SJCRH30 (cell line): ENCODE data around the gene WDR12. TPM values are rescaled to one million over a fixed set of nuclear protein-coding genes. Genes with fewer than 3 reads are reported as not detected.
A peak's percentile ranks its signal among the peaks of the same experiment; 100 is the strongest.
"Not testable (repeated sequence)": the region's sequence is repeated elsewhere in the genome, so short reads cannot be mapped to it uniquely, and the experiment has no call there.

ENCODE experiments used
- DNase-seq, 2 experiments: peaks; one replicate each; pipeline ENCODE4 v3.0.0-alpha.2; 2015 to 2020
- H3K27ac ChIP-seq: fragments of 250-450 bp; sonication (Bioruptor Pico); 2 replicates; pipeline ENCODE4 v1.5.1; 2020; ENCODE audit warnings: mild to moderate bottlenecking, moderate library complexity
- H3K27me3 ChIP-seq: fragments of 250-450 bp; sonication (Bioruptor Pico); 2 replicates; pipeline ENCODE4 v1.5.1; 2020; ENCODE audit warnings: mild to moderate bottlenecking, moderate library complexity
- H3K36me3 ChIP-seq: fragments of 250-450 bp; sonication (Bioruptor Pico); 2 replicates; pipeline ENCODE4 v1.5.1; 2020; ENCODE audit warnings: mild to moderate bottlenecking, moderate library complexity
- H3K4me1 ChIP-seq: fragments of 250-450 bp; sonication (Bioruptor Pico); 2 replicates; pipeline ENCODE4 v1.5.1; 2020; ENCODE audit warnings: mild to moderate bottlenecking, moderate library complexity
- H3K4me3 ChIP-seq: fragments of 250-450 bp; sonication (Bioruptor Pico); 2 replicates; pipeline ENCODE4 v1.5.1; 2020; ENCODE audit warnings: mild to moderate bottlenecking, moderate library complexity
- H3K9me3 ChIP-seq: fragments of 250-450 bp; sonication (Bioruptor Pico); replicated peaks from 2 replicates; pipeline ENCODE4 v1.5.1; 2020; ENCODE audit warnings: mild to moderate bottlenecking, moderate library complexity
- total RNA-seq: library from RNA; depleted of rRNA; stranded (reverse); fragments of >200 nt; shearing (Covaris generic); gene quantifications from 2 replicates; pipeline ENCODE4 v1.2.3, GENCODE V29; 2014; rRNA removed

WDR12 gene
- 92.4 and 94.0 TPM in 2 replicates for total RNA-seq

- peak within 1 kb of the TSS; percentile 76 for H3K4me3 ChIP-seq
- H3K36me3 ChIP-seq, result peaks cover 7% of the 10 kb centered on the region; the same call in 1 of the 2 replicates
- no peaks in the 10 kb centered on the region for H3K27me3 ChIP-seq
Observed at GRCh38 chr2:202911512-202912341, at the start of gene WDR12, which contains the start of gene CARF. WDR12 (minus strand) TSS chr2:202911673; CDS start chr2:202911476, 197 bp downstream. CARF (plus strand) TSS chr2:202912275; CDS start chr2:202941903, 29,628 bp downstream.

GRCh38 chr2:202960524-202960923, 49.1 kb upstream of the WDR12 start:
- H3K4me3 ChIP-seq, result no peak overlapping the region
- H3K27ac ChIP-seq, result no peak overlapping the region
- H3K9me3 ChIP-seq, result no peaks in the 10 kb centered on the region
- no peak for DNase-seq
- no peaks in the 10 kb centered on the region for H3K27me3 ChIP-seq
- no peaks in the 10 kb centered on the region for H3K36me3 ChIP-seq
- H3K4me1 ChIP-seq, result no peaks in the 10 kb centered on the region

More at GRCh38 chr2:202911512-202912341, at the start of gene WDR12, which contains the start of gene CARF:
- H3K4me1 ChIP-seq, result no peaks in the 10 kb centered on the region
- DNase-seq, result peak; percentile 93 to 95
- H3K27ac ChIP-seq, result peak within 1 kb of the TSS; percentile 82
- H3K9me3 ChIP-seq, result no peaks in the 10 kb centered on the region

- Histone ChIP-seq H3K27me3 (no peaks in the 10 kb centered on the region), H3K36me3 (no peaks in the 10 kb centered on the region; the same call in 1 of the 2 replicates), H3K4me3 (no peak overlapping the region), H3K27ac (no peak overlapping the region), H3K9me3 (peaks cover 7% of the 10 kb centered on the region), H3K4me1 (no peaks in the 10 kb centered on the region)
- DNase-seq, result no peak
Observed at GRCh38 chr2:202950592-202950991, 39.1 kb upstream of the WDR12 start.

- not testable (repeated sequence) for DNase-seq, H3K36me3 ChIP-seq, H3K9me3 ChIP-seq, H3K4me3 ChIP-seq, H3K27me3 ChIP-seq, H3K27ac ChIP-seq, H3K4me1 ChIP-seq
Observed at GRCh38 chr2:202949333-202949732, 37.9 kb upstream of the WDR12 start.

GRCh38 chr2:202945497-202945896, 34.0 kb upstream of the WDR12 start:
- H3K4me1 ChIP-seq, result no peaks in the 10 kb centered on the region
- peaks cover 2% of the 10 kb centered on the region; the same call in 1 of the 2 replicates for H3K36me3 ChIP-seq
- H3K27me3 ChIP-seq, result no peaks in the 10 kb centered on the region
- no peak for DNase-seq
- peaks cover 7% of the 10 kb centered on the region for H3K9me3 ChIP-seq
- H3K4me3 ChIP-seq, result no peak overlapping the region
- H3K27ac ChIP-seq, result no peak overlapping the region

- peaks cover 2% of the 10 kb centered on the region; the same call in 1 of the 2 replicates for H3K36me3 ChIP-seq
- H3K27me3 ChIP-seq, result no peaks in the 10 kb centered on the region
- peaks cover 7% of the 10 kb centered on the region for H3K9me3 ChIP-seq
- no peak for DNase-seq
- H3K4me3 ChIP-seq, result no peak overlapping the region
- no peak overlapping the region for H3K27ac ChIP-seq
- no peaks in the 10 kb centered on the region for H3K4me1 ChIP-seq
Observed at GRCh38 chr2:202944816-202945215, 33.3 kb upstream of the WDR12 start.

- Histone ChIP-seq H3K4me1 (no peaks in the 10 kb centered on the region), H3K4me3 (no peak overlapping the region), H3K27me3 (no peaks in the 10 kb centered on the region), H3K27ac (no peak overlapping the region), H3K36me3 (peaks cover 2% of the 10 kb centered on the region; the same call in 1 of the 2 replicates), H3K9me3 (peaks cover 7% of the 10 kb centered on the region)
- DNase-seq, result no peak
Observed at GRCh38 chr2:202944408-202944807, 32.9 kb upstream of the WDR12 start.

- H3K36me3 ChIP-seq, result 0 out of 2 replicates have a peak, but pooled peaks cover 2% of the 10 kb centered on the region
- H3K27me3 ChIP-seq, result no peaks in the 10 kb centered on the region
- no peaks in the 10 kb centered on the region for H3K9me3 ChIP-seq
- H3K4me1 ChIP-seq, result no peaks in the 10 kb centered on the region
- H3K4me3 ChIP-seq, result no peak overlapping the region
- H3K27ac ChIP-seq, result no peak overlapping the region
- DNase-seq, result no peak
Observed at GRCh38 chr2:202941771-202942170, 30.3 kb upstream of the WDR12 start.

GRCh38 chr2:202938960-202939359, 27.5 kb upstream of the WDR12 start:
- H3K4me1 ChIP-seq, result no peaks in the 10 kb centered on the region
- H3K27me3 ChIP-seq, result no peaks in the 10 kb centered on the region
- 0 out of 2 replicates have a peak, but pooled peaks cover 2% of the 10 kb centered on the region for H3K36me3 ChIP-seq
- no peaks in the 10 kb centered on the region for H3K9me3 ChIP-seq
- no peak overlapping the region for H3K4me3 ChIP-seq
- no peak overlapping the region for H3K27ac ChIP-seq
- no peak for DNase-seq

GRCh38 chr2:202934456-202934855, 23.0 kb upstream of the WDR12 start:
- Histone ChIP-seq H3K4me1 (no peaks in the 10 kb centered on the region), H3K36me3 (no peaks in the 10 kb centered on the region), H3K27ac (no peak overlapping the region), H3K9me3 (no peaks in the 10 kb centered on the region), H3K27me3 (no peaks in the 10 kb centered on the region), H3K4me3 (no peak overlapping the region)
- no peak for DNase-seq

GRCh38 chr2:202933958-202934357, 22.5 kb upstream of the WDR12 start:
- no peaks in the 10 kb centered on the region for H3K4me1 ChIP-seq
- no peaks in the 10 kb centered on the region for H3K9me3 ChIP-seq
- 0 out of 2 replicates have a peak, but pooled peaks cover 1% of the 10 kb centered on the region for H3K36me3 ChIP-seq
- H3K27me3 ChIP-seq, result no peaks in the 10 kb centered on the region
- H3K27ac ChIP-seq, result no peak overlapping the region
- DNase-seq, result no peak
- H3K4me3 ChIP-seq, result no peak overlapping the region

- Histone ChIP-seq H3K4me3 (no peak overlapping the region), H3K36me3 (0 out of 2 replicates have a peak, but pooled peaks cover 2% of the 10 kb centered on the region), H3K4me1 (no peaks in the 10 kb centered on the region), H3K27ac (peak overlapping the region; percentile 16; the same call in 1 of the 2 replicates), H3K27me3 (no peaks in the 10 kb centered on the region), H3K9me3 (no peaks in the 10 kb centered on the region)
- no peak for DNase-seq
Observed at GRCh38 chr2:202933139-202933510, 21.7 kb upstream of the WDR12 start.

- H3K27me3 ChIP-seq, result no peaks in the 10 kb centered on the region
- H3K4me1 ChIP-seq, result no peaks in the 10 kb centered on the region
- H3K9me3 ChIP-seq, result no peaks in the 10 kb centered on the region
- 0 out of 2 replicates have a peak, but pooled peaks cover 2% of the 10 kb centered on the region for H3K36me3 ChIP-seq
- DNase-seq, result peak; percentile 70 to 72
- no peak overlapping the region for H3K4me3 ChIP-seq
- peak overlapping the region; percentile 18; the same call in 1 of the 2 replicates for H3K27ac ChIP-seq
Observed at GRCh38 chr2:202932425-202933138, 21.1 kb upstream of the WDR12 start.

GRCh38 chr2:202918860-202919259, 7.4 kb upstream of the WDR12 start:
- H3K27ac ChIP-seq, result no peak overlapping the region
- no peak overlapping the region for H3K4me3 ChIP-seq
- H3K36me3 ChIP-seq, result no peaks in the 10 kb centered on the region
- H3K9me3 ChIP-seq, result no peaks in the 10 kb centered on the region
- no peak for DNase-seq
- H3K27me3 ChIP-seq, result no peaks in the 10 kb centered on the region
- no peaks in the 10 kb centered on the region for H3K4me1 ChIP-seq
